GM10266 (cell line): ENCODE results near the gene CLEC4D.

Experiments used
- DNase-seq: peaks from one replicate; pipeline ENCODE4 v3.0.0; 2012; ENCODE audit errors: extremely low spot score
- TF ChIP-seq, protein P1 (sequence below): IDR thresholded peaks from 2 replicates; pipeline ENCODE4 v1.5.1; 2012; ENCODE audit warnings: mild to moderate bottlenecking, low read depth; ENCODE audit not compliant: control insufficient read depth, insufficient read depth; ENCODE audit errors: missing control alignments

Gene CLEC4D

DNA sequence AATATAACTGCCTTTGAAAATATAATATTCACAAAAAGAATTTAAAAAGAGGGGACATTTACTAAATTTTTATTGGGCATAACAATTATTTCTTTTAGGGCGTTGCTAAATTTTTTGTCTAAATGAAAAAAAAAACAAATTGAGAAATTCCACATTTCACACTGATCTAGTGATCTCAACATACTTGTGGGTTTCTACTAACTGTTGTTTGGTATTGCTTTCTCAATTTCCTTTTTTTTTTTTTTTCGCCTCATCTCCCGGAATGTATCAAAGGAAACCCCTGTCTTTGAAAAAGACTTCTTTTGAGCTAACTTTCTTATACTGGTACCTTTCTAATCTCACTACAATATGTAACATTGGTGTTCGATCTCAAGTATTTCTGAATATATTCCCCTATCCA lies at the start of gene CLEC4D:
Gene CLEC4D, plus strand, starts transcription at position 248 of the 400 bp plus-strand sequence. CDS start 230 bp downstream, outside the sequence.
- TF ChIP-seq, protein P1, sequence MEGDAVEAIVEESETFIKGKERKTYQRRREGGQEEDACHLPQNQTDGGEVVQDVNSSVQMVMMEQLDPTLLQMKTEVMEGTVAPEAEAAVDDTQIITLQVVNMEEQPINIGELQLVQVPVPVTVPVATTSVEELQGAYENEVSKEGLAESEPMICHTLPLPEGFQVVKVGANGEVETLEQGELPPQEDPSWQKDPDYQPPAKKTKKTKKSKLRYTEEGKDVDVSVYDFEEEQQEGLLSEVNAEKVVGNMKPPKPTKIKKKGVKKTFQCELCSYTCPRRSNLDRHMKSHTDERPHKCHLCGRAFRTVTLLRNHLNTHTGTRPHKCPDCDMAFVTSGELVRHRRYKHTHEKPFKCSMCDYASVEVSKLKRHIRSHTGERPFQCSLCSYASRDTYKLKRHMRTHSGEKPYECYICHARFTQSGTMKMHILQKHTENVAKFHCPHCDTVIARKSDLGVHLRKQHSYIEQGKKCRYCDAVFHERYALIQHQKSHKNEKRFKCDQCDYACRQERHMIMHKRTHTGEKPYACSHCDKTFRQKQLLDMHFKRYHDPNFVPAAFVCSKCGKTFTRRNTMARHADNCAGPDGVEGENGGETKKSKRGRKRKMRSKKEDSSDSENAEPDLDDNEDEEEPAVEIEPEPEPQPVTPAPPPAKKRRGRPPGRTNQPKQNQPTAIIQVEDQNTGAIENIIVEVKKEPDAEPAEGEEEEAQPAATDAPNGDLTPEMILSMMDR, result no peak
- DNase-seq, result no peak

DNA sequence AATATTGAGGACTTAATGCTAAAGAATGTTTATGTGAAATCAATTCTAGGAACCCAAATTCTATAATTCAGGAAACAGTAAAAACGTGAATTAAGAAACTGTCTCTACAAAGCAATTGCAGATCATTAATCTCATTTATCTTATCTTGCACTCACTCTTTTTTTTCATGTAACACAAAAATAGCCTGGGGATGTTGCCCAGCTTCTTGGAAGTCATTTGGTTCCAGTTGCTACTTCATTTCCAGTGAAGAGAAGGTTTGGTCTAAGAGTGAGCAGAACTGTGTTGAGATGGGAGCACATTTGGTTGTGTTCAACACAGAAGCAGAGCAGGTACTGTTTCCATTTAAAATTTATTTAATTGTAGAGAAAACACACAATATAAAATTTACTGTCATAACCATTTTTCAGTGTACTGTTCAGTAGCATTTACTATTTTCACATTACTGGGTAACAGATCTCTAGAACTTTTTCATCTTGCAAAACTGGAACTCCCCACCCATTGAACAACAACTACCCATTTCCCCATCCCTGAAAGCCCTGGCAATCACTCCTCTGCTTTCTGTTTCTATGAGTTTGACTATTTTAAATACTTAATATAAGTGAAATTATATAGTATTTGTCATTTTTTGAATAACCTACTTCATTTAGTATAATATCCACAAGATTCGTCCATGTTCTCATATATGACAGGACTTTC lies 47.9 kb upstream of the CLEC4D start:
- no peak for DNase-seq
- TF ChIP-seq, protein P1, result no peak

DNA sequence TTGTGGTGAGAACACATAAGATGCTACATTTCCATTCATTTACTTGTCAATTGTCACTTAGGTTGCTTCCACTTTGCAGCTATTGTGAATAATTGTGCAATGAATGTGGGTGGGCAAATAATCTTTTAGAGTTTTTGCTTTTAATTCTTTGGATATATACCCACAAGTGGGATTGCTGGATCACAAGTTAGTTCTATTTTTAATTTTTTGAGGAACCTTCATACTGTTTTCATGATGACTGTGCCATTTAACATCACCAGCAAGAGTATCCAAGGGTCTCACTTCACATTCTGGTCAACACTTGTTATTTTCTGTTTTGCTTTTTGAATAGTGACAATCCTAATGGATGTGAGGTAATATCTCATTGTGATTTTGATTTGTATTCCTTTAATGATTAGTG lies 47.1 kb upstream of the CLEC4D start:
- DNase-seq, result no peak
- TF ChIP-seq, protein P1, result no peak

DNA sequence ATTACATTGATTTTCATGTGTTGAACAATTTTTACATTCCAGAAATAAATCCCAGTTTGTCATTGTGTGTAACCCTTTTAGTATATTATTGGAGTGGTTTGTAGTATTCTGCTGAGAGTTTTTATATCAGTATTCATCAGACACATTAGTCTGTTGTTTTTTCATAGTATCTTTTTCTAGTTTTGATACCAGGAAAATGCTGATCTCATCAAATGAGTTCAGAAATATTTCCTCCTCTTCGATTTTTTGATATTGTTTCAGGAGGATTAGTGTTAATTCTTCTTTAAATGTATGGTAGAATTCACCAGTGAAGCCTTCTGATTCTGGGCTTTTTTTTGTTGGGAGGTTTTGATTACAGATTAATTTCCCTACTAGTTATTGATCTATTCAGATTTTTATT lies 42.2 kb upstream of the CLEC4D start:
- TF ChIP-seq, protein P1, result no peak

DNA sequence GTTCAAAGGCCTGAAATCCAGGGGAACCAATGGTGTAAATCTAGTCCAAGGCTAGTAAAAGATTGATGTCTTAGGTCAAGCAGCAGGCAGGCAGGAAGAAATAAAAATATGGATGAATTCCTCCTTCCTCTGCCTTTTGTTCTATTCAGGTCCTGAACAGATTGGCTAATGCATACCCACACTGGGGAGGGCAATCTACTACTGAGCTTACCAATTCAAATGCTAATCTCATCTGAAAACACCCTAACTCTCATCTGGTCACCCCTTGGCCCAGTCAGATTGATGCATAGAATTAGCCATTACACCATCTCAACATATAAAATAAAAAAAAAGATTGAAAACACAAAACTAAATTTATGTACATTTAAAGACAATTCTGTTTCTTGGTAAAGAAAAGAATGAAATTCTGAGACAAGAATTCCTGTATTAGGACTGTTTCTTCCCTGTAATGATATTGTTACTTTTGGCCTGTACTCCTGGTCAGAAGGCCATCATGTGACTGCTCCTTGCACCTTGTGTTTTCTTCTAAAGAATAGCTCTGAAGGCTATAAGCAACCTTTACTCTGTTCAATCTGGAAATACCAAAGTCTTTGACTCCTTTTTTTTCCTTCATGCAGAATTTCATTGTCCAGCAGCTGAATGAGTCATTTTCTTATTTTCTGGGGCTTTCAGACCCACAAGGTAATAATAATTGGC lies 37.6 kb upstream of the CLEC4D start:
- no peak for DNase-seq
- TF ChIP-seq, protein P1, result no peak

More for the DNA sequence above, 42.2 kb upstream of the CLEC4D start:
- DNase-seq, result no peak

DNA sequence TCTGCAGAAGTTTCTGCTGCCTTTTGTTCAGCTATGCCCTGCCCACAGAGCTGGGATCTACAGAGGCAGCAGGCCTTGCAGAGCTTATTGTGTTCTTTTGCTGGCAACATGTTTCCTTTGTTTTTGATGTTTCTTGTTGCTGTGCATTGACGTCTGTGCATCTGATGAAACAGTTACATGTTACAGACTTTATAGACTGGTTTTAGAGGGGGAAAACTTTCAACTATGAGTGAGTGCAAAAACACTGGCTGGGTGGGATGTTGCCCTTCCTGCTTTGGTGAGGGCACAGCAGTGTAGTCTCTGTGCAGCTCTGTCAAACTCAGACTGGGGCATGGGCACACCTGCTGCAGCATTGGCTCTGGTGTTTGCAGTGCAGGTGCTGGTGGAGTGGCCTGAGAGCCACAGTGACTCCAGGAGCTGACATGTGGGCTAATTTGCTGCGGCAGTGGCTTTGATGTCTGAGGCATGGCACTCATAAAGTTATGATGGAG lies 30.7 kb upstream of the CLEC4D start:
- DNase-seq, result no peak
- TF ChIP-seq, protein P1, result no peak

DNA sequence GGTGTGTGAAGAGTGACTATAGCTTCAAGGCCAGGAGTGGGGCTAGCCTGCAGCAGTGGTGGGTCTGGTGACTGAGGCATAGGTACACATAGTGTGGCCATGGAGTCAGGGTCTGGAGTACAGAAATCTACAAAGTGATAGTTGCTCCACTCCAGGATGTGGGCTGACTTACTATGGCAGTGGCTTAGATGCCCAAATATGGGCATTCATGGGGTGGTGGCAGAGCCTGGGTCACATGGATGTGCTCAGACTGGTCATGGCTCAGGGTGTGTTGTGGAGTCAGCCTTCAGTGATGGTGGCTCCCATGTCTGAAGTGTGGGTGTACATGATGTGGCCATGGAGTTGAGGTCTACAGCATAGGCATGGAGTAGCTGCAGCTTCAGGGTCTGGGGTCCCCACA lies 30.2 kb upstream of the CLEC4D start:
- TF ChIP-seq, protein P1, result no peak
- no peak for DNase-seq
